ENCODE results near the gene SGK1.
"Not testable (repeated sequence)": the region's sequence is repeated elsewhere in the genome, so short reads cannot be mapped to it uniquely, and the experiment has no call there.

The SGK1 gene

DNA sequence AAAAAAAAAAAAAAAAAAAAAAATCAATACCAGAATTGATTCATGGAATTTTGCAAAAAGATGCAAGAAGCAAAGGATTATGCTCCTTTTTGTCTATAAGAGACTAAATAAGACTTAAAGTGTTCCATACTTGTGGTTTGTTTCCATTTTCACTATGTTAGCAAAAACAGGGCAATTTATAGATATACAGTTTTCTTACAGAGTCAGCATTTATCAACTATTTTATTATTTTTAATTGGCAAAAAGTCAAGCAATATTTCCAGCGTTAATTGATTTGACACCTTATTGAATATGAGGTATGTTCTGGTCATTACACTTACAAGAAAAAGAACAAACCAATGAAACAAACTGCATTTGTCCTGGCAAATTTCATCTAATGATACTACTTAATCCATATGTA lies 5.4 kb upstream of the SGK1 start:
- POLR2A ChIA-PET, result no interaction called here
- CTCF ChIA-PET, result interaction anchor here (1.1 to 2.0 kb wide), 2 partner anchors 9 to 15 kb away, joined by 3 to 5 read pairs; no protein-coding TSS in a partner anchor
- no peak for DNase-seq (ENCODE audit: extremely low spot score)
- TF ChIP-seq CTCF (IDR thresholded peaks at IDR 0.05; ENCODE audit: control extremely low read depth, extremely low read depth, low read depth, missing control alignments), result no peak

- TF ChIP-seq CTCF (IDR thresholded peaks at IDR 0.05; ENCODE audit: control extremely low read depth, extremely low read depth, low read depth, missing control alignments), result no peak
- CTCF ChIA-PET, result interaction anchor here (1.1 to 2.0 kb wide), 3 partner anchors 8 to 39 kb away, joined by 3 to 5 read pairs (median 3); no protein-coding TSS in a partner anchor
- DNase-seq (ENCODE audit: extremely low spot score), result no peak
- POLR2A ChIA-PET, result no interaction called here
These were observed 4.3 kb upstream of the SGK1 start for GRCh38 chr6:134322216-134322615.

GRCh38 chr6:134321246-134321645 lies 3.3 kb upstream of the SGK1 start:
- CTCF ChIA-PET, result interaction anchor here (0.6 to 1.5 kb wide), 3 partner anchors 9 to 44 kb away, joined by 3 read pairs; no protein-coding TSS in a partner anchor
- POLR2A ChIA-PET, result no interaction called here
- no peak for TF ChIP-seq CTCF (IDR thresholded peaks at IDR 0.05; ENCODE audit: control extremely low read depth, extremely low read depth, low read depth, missing control alignments)
- DNase-seq (ENCODE audit: extremely low spot score), result no peak

GRCh38 chr6:134319686-134320085 lies 1.8 kb upstream of the SGK1 start:
- DNase-seq (ENCODE audit: extremely low spot score); CTCF ChIA-PET; POLR2A ChIA-PET: not testable (repeated sequence)

DNA sequence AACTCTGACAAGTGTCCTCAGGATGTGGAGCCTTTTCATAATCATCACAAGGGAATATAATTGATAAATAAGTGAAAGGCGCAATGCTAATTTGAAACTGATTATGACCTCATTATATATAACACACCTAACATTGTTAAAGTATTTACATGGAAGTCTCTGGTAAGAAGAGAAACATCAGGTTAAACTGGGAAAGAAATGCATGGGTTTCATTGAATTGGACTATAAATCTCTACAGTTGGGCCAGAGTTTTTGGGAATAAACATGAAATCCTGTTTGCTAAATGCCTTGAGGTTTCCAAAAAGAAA lies 1.0 kb upstream of the SGK1 start:
- CTCF ChIA-PET, result no interaction called here
- no peak for DNase-seq (ENCODE audit: extremely low spot score)
- POLR2A ChIA-PET, result no interaction called here
- TF ChIP-seq CTCF (IDR thresholded peaks at IDR 0.05; ENCODE audit: control extremely low read depth, extremely low read depth, low read depth, missing control alignments), result no peak

GRCh38 chr6:134318236-134318973 lies 493 bp upstream of the SGK1 start:
- POLR2A ChIA-PET, result no interaction called here

More at GRCh38 chr6:134318236-134318973, 493 bp upstream of the SGK1 start:
- TF ChIP-seq CTCF (IDR thresholded peaks at IDR 0.05; ENCODE audit: control extremely low read depth, extremely low read depth, low read depth, missing control alignments), result no peak
- CTCF ChIA-PET, result interaction anchor here (0.6 to 1.8 kb wide), 5 partner anchors 10 to 66 kb away, joined by 3 to 9 read pairs (median 3); no protein-coding TSS in a partner anchor
- no peak for DNase-seq (ENCODE audit: extremely low spot score)
